Colonic mucosa (tissue), 4 donors: ENCODE data around the gene PRAMEF5. TPM values are rescaled to one million over a fixed set of nuclear protein-coding genes. Genes with fewer than 3 reads are reported as not detected.
"Not testable (repeated sequence)": the region's sequence is repeated elsewhere in the genome, so short reads cannot be mapped to it uniquely, and the experiment has no call there.

Experiments
- DNase-seq: peaks from one replicate; pipeline ENCODE4 v3.0.0-alpha.2; 2020
- H3K27ac ChIP-seq: fragments of 200-600 bp; one replicate; pipeline ENCODE4 v1.8.0; 2021
- H3K27me3 ChIP-seq: fragments of 200-600 bp; one replicate; pipeline ENCODE4 v1.8.0; 2021
- H3K36me3 ChIP-seq: fragments of 200-600 bp; one replicate; pipeline ENCODE4 v1.8.0; 2021
- H3K4me1 ChIP-seq: fragments of 200-600 bp; one replicate; pipeline ENCODE4 v1.8.0; 2021; ENCODE audit warnings: mild to moderate bottlenecking
- H3K4me3 ChIP-seq: fragments of 200-600 bp; one replicate; pipeline ENCODE4 v1.8.0; 2021
- H3K9ac ChIP-seq, 2 donors: one replicate each; pipeline ENCODE4 v1.7.0; 2013; ENCODE audit warnings: control low read depth in 2 of 2, low read depth in 2 of 2, low read length in 2 of 2
- H3K9me3 ChIP-seq: fragments of 200-600 bp; one replicate; pipeline ENCODE4 v1.8.0; 2021
- CTCF ChIP-seq: fragments of 200-600 bp; IDR thresholded peaks from one replicate; pipeline ENCODE4 v1.8.0; 2022; ENCODE audit warnings: antibody characterized with exemption, mild to moderate bottlenecking
- intact Hi-C: fragments of 100-400 bp; cut with DNase I; formaldehyde crosslinking; loops from one replicate; pipeline ENCODE4 v1.14.1; 2022
- total RNA-seq, 2 donors: library from RNA; stranded (reverse); fragmentation: NEBNext Ultra II Directional in 1 of 2; extraction: Animal tissue kit (Norgen Biotek cat#: 25700) in 1 of 2; gene quantifications; one replicate each; pipeline ENCODE4 v1.2.1, GENCODE V29; 2021
- donor health status: healthy.
- donor health status: DM: no; HTN: no; CAD: no.
- donor health status: DM: no; HTN: no; CAD: no.

PRAMEF5 gene
- total RNA-seq: not detected

GRCh38 chr1:13253898-13254297 is at the start of gene PRAMEF5:
PRAMEF5 (plus strand) TSS chr1:13254198; CDS start chr1:13259269, 5,071 bp downstream.
- H3K4me3 ChIP-seq, H3K27me3 ChIP-seq, H3K9ac ChIP-seq, H3K36me3 ChIP-seq, DNase-seq, H3K27ac ChIP-seq, intact Hi-C loops, H3K4me1 ChIP-seq, H3K9me3 ChIP-seq: not testable (repeated sequence)

- H3K4me3 ChIP-seq, H3K9ac ChIP-seq, H3K36me3 ChIP-seq, intact Hi-C loops, H3K27me3 ChIP-seq, H3K4me1 ChIP-seq, DNase-seq, H3K9me3 ChIP-seq, H3K27ac ChIP-seq: not testable (repeated sequence)
Observed at GRCh38 chr1:13208712-13209111, 45.3 kb upstream of the PRAMEF5 start.

GRCh38 chr1:13216619-13217018 is 37.4 kb upstream of the PRAMEF5 start:
- H3K9ac ChIP-seq, H3K4me3 ChIP-seq, H3K27ac ChIP-seq, H3K9me3 ChIP-seq, intact Hi-C loops, H3K36me3 ChIP-seq, H3K27me3 ChIP-seq, DNase-seq, H3K4me1 ChIP-seq: not testable (repeated sequence)

- DNase-seq, H3K4me1 ChIP-seq, H3K9me3 ChIP-seq, H3K4me3 ChIP-seq, H3K27me3 ChIP-seq, intact Hi-C loops, H3K9ac ChIP-seq, H3K36me3 ChIP-seq, H3K27ac ChIP-seq: not testable (repeated sequence)
Observed at GRCh38 chr1:13219203-13219602, 34.8 kb upstream of the PRAMEF5 start.

- H3K9ac ChIP-seq, DNase-seq, H3K4me1 ChIP-seq, intact Hi-C loops, H3K27ac ChIP-seq, H3K27me3 ChIP-seq, H3K36me3 ChIP-seq, H3K4me3 ChIP-seq, H3K9me3 ChIP-seq: not testable (repeated sequence)
Observed at GRCh38 chr1:13222788-13223187, 31.2 kb upstream of the PRAMEF5 start.

GRCh38 chr1:13224480-13225060 is 29.4 kb upstream of the PRAMEF5 start:
- H3K9ac ChIP-seq: no peak overlapping the region
- DNase-seq: no peak
- no peak overlapping the region for H3K4me3 ChIP-seq
- no peak for TF ChIP-seq CTCF
- no peaks in the 10 kb centered on the region for H3K36me3 ChIP-seq
- intact Hi-C loops: no loop called here
- no peak overlapping the region for H3K27ac ChIP-seq
- no peaks in the 10 kb centered on the region for H3K4me1 ChIP-seq
- H3K9me3 ChIP-seq: no peaks in the 10 kb centered on the region
- H3K27me3 ChIP-seq: no peaks in the 10 kb centered on the region

GRCh38 chr1:13225675-13226204 is 28.3 kb upstream of the PRAMEF5 start, which contains the start of gene PRAMEF18:
PRAMEF18 (minus strand) TSS chr1:13226154; CDS start chr1:13226106, 48 bp downstream.
- H3K27me3 ChIP-seq, H3K4me1 ChIP-seq, H3K4me3 ChIP-seq, H3K9me3 ChIP-seq, H3K9ac ChIP-seq, H3K36me3 ChIP-seq, intact Hi-C loops, H3K27ac ChIP-seq, DNase-seq: not testable (repeated sequence)

GRCh38 chr1:13227271-13228055 is 26.5 kb upstream of the PRAMEF5 start:
- H3K4me3 ChIP-seq, H3K36me3 ChIP-seq, H3K27me3 ChIP-seq, H3K27ac ChIP-seq, DNase-seq, H3K9ac ChIP-seq, H3K4me1 ChIP-seq, H3K9me3 ChIP-seq, intact Hi-C loops: not testable (repeated sequence)

- DNase-seq: peak; percentile 38
- H3K9me3 ChIP-seq: no peaks in the 10 kb centered on the region
- intact Hi-C loops: no loop called here
- H3K27me3 ChIP-seq: no peaks in the 10 kb centered on the region
- H3K4me3 ChIP-seq: no peak overlapping the region
- no peak overlapping the region for H3K27ac ChIP-seq
- TF ChIP-seq CTCF: peak; percentile 56
- H3K36me3 ChIP-seq: no peaks in the 10 kb centered on the region
- H3K4me1 ChIP-seq: no peaks in the 10 kb centered on the region
- H3K9ac ChIP-seq: no peak overlapping the region
Observed at GRCh38 chr1:13228343-13228781, 25.6 kb upstream of the PRAMEF5 start.

- H3K4me1 ChIP-seq, H3K4me3 ChIP-seq, H3K9me3 ChIP-seq, H3K27ac ChIP-seq, intact Hi-C loops, H3K27me3 ChIP-seq, H3K9ac ChIP-seq, H3K36me3 ChIP-seq, DNase-seq: not testable (repeated sequence)
Observed at GRCh38 chr1:13230096-13230495, 23.9 kb upstream of the PRAMEF5 start.

GRCh38 chr1:13230601-13231000 is 23.4 kb upstream of the PRAMEF5 start:
- not testable (repeated sequence) for DNase-seq

More at GRCh38 chr1:13230601-13231000, 23.4 kb upstream of the PRAMEF5 start:
- H3K9me3 ChIP-seq, H3K27ac ChIP-seq, H3K27me3 ChIP-seq, H3K9ac ChIP-seq, H3K4me3 ChIP-seq, H3K36me3 ChIP-seq, intact Hi-C loops, H3K4me1 ChIP-seq: not testable (repeated sequence)
